ENCODE results near the gene ARHGAP25.

DNA sequence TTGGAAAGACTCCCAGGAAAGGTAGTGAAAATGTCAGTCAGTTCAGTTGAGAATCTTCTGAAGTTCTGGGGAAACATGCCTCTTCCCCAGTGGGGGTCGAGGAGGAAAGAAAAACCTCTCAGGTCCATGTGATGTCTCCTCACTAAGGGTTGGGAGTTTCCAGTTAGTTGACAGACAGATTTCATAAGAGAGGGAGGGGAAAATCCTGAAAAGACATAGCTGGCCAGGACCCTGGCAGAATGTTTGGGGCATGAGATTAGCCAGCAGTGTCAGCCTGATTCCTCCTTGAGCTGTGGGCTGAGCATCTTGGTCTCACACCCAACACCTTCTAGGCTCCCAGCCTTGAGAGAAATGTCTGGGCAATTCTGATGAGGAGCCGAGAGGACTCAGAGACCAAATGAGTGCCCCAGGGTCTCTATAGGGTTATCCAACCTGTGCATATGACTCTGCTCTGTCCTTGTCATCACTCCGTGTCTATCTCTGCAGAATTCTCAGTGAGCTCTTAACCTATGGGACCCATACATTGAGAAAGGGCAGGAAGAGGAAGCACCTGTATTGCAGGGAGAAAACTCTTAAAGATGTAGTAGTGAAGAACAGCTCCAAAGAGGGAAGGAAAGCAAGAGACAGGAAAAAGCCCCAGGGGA lies 122.7 kb downstream of the ARHGAP25 start:
- TF ChIP-seq POLR2AphosphoS5 (IDR thresholded peaks at IDR 0.05; ENCODE audit: low read depth) (no peak), EZH2 (IDR thresholded peaks at IDR 0.05; ENCODE audit: low read depth, unreplicated experiment) (no peak), EZH2phosphoT487 (IDR thresholded peaks at IDR 0.05; ENCODE audit: unreplicated experiment) (no peak), CREB1 (CRISPR knock-in tag; IDR thresholded peaks at IDR 0.05; ENCODE audit: low read depth) (no peak), NANOG (IDR thresholded peaks at IDR 0.05; ENCODE audit: borderline replicate concordance) (no peak), ZNF114 (CRISPR knock-in tag; IDR thresholded peaks at IDR 0.05) (no peak)
- TF ChIP-seq, protein P1, sequence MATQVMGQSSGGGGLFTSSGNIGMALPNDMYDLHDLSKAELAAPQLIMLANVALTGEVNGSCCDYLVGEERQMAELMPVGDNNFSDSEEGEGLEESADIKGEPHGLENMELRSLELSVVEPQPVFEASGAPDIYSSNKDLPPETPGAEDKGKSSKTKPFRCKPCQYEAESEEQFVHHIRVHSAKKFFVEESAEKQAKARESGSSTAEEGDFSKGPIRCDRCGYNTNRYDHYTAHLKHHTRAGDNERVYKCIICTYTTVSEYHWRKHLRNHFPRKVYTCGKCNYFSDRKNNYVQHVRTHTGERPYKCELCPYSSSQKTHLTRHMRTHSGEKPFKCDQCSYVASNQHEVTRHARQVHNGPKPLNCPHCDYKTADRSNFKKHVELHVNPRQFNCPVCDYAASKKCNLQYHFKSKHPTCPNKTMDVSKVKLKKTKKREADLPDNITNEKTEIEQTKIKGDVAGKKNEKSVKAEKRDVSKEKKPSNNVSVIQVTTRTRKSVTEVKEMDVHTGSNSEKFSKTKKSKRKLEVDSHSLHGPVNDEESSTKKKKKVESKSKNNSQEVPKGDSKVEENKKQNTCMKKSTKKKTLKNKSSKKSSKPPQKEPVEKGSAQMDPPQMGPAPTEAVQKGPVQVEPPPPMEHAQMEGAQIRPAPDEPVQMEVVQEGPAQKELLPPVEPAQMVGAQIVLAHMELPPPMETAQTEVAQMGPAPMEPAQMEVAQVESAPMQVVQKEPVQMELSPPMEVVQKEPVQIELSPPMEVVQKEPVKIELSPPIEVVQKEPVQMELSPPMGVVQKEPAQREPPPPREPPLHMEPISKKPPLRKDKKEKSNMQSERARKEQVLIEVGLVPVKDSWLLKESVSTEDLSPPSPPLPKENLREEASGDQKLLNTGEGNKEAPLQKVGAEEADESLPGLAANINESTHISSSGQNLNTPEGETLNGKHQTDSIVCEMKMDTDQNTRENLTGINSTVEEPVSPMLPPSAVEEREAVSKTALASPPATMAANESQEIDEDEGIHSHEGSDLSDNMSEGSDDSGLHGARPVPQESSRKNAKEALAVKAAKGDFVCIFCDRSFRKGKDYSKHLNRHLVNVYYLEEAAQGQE (IDR thresholded peaks at IDR 0.05; ENCODE audit: unreplicated experiment): no peak
- TF ChIP-seq, protein P2, sequence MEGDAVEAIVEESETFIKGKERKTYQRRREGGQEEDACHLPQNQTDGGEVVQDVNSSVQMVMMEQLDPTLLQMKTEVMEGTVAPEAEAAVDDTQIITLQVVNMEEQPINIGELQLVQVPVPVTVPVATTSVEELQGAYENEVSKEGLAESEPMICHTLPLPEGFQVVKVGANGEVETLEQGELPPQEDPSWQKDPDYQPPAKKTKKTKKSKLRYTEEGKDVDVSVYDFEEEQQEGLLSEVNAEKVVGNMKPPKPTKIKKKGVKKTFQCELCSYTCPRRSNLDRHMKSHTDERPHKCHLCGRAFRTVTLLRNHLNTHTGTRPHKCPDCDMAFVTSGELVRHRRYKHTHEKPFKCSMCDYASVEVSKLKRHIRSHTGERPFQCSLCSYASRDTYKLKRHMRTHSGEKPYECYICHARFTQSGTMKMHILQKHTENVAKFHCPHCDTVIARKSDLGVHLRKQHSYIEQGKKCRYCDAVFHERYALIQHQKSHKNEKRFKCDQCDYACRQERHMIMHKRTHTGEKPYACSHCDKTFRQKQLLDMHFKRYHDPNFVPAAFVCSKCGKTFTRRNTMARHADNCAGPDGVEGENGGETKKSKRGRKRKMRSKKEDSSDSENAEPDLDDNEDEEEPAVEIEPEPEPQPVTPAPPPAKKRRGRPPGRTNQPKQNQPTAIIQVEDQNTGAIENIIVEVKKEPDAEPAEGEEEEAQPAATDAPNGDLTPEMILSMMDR (conservative IDR thresholded peaks at IDR 0.05; ENCODE audit: low read depth in 2 of 2): no peak
- TF ChIP-seq, protein P3, sequence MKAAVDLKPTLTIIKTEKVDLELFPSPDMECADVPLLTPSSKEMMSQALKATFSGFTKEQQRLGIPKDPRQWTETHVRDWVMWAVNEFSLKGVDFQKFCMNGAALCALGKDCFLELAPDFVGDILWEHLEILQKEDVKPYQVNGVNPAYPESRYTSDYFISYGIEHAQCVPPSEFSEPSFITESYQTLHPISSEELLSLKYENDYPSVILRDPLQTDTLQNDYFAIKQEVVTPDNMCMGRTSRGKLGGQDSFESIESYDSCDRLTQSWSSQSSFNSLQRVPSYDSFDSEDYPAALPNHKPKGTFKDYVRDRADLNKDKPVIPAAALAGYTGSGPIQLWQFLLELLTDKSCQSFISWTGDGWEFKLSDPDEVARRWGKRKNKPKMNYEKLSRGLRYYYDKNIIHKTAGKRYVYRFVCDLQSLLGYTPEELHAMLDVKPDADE (IDR thresholded peaks at IDR 0.05): no peak
- TF ChIP-seq, protein P4, sequence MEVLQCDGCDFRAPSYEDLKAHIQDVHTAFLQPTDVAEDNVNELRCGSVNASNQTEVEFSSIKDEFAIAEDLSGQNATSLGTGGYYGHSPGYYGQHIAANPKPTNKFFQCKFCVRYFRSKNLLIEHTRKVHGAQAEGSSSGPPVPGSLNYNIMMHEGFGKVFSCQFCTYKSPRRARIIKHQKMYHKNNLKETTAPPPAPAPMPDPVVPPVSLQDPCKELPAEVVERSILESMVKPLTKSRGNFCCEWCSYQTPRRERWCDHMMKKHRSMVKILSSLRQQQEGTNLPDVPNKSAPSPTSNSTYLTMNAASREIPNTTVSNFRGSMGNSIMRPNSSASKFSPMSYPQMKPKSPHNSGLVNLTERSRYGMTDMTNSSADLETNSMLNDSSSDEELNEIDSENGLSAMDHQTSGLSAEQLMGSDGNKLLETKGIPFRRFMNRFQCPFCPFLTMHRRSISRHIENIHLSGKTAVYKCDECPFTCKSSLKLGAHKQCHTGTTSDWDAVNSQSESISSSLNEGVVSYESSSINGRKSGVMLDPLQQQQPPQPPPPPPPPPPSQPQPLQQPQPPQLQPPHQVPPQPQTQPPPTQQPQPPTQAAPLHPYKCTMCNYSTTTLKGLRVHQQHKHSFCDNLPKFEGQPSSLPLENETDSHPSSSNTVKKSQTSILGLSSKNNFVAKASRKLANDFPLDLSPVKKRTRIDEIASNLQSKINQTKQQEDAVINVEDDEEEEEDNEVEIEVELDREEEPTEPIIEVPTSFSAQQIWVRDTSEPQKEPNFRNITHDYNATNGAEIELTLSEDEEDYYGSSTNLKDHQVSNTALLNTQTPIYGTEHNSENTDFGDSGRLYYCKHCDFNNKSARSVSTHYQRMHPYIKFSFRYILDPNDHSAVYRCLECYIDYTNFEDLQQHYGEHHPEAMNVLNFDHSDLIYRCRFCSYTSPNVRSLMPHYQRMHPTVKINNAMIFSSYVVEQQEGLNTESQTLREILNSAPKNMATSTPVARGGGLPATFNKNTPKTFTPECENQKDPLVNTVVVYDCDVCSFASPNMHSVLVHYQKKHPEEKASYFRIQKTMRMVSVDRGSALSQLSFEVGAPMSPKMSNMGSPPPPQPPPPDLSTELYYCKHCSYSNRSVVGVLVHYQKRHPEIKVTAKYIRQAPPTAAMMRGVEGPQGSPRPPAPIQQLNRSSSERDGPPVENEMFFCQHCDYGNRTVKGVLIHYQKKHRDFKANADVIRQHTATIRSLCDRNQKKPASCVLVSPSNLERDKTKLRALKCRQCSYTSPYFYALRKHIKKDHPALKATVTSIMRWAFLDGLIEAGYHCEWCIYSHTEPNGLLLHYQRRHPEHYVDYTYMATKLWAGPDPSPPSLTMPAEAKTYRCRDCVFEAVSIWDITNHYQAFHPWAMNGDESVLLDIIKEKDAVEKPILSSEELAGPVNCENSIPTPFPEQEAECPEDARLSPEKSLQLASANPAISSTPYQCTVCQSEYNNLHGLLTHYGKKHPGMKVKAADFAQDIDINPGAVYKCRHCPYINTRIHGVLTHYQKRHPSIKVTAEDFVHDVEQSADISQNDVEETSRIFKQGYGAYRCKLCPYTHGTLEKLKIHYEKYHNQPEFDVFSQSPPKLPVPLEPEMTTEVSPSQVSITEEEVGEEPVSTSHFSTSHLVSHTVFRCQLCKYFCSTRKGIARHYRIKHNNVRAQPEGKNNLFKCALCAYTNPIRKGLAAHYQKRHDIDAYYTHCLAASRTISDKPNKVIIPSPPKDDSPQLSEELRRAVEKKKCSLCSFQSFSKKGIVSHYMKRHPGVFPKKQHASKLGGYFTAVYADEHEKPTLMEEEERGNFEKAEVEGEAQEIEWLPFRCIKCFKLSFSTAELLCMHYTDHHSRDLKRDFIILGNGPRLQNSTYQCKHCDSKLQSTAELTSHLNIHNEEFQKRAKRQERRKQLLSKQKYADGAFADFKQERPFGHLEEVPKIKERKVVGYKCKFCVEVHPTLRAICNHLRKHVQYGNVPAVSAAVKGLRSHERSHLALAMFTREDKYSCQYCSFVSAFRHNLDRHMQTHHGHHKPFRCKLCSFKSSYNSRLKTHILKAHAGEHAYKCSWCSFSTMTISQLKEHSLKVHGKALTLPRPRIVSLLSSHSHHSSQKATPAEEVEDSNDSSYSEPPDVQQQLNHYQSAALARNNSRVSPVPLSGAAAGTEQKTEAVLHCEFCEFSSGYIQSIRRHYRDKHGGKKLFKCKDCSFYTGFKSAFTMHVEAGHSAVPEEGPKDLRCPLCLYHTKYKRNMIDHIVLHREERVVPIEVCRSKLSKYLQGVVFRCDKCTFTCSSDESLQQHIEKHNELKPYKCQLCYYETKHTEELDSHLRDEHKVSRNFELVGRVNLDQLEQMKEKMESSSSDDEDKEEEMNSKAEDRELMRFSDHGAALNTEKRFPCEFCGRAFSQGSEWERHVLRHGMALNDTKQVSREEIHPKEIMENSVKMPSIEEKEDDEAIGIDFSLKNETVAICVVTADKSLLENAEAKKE (CRISPR knock-in tag; IDR thresholded peaks at IDR 0.05): no peak
